ENCODE results near the gene MAX. TPM values are rescaled to one million over a fixed set of nuclear protein-coding genes. Genes with fewer than 3 reads are reported as not detected.
"Not testable (repeated sequence)": the region's sequence is repeated elsewhere in the genome, so short reads cannot be mapped to it uniquely, and the experiment has no call there.

Gene MAX
- total RNA-seq, 4 donors from 2014 or later, result 38.6 to 69.8 (median 55.3) TPM

DNA sequence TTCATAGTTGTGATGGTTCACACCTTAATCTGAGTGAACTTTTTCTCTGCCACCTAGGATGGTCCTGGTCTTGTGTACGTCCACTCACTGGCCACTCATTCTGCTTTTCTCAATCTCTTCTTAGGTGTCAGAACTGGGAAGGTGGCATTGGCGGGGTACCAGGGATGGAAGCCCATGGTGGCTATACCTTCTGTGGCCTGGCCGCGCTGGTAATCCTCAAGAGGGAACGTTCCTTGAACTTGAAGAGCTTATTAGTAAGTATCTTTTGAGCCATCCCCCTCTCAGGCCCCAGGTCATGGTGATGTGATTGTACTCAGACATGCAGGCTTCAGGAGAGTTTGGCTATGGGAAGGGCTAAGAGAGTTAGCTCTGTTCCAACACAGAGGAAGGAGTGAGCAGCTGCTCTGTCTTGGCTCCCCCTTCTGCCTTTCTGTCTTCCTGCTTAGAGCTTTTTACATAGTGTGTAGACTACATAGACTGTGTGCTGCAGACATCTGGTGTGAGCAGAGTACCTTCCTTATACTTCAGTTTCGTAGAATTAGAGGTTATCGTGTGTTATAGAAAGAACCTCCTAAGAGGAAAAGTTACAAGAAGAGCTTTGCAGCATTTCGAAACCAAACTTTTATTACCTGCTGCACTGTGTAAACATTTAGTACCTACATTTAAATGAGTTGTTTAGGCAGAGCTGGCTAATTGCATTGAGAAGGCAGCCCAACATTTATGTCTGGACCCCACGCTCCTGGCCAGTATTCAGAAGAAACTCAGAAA is 61.5 kb downstream of the MAX start:
- TF ChIP-seq, protein P1, sequence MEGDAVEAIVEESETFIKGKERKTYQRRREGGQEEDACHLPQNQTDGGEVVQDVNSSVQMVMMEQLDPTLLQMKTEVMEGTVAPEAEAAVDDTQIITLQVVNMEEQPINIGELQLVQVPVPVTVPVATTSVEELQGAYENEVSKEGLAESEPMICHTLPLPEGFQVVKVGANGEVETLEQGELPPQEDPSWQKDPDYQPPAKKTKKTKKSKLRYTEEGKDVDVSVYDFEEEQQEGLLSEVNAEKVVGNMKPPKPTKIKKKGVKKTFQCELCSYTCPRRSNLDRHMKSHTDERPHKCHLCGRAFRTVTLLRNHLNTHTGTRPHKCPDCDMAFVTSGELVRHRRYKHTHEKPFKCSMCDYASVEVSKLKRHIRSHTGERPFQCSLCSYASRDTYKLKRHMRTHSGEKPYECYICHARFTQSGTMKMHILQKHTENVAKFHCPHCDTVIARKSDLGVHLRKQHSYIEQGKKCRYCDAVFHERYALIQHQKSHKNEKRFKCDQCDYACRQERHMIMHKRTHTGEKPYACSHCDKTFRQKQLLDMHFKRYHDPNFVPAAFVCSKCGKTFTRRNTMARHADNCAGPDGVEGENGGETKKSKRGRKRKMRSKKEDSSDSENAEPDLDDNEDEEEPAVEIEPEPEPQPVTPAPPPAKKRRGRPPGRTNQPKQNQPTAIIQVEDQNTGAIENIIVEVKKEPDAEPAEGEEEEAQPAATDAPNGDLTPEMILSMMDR (IDR thresholded peaks at IDR 0.05), result no peak
- ATAC-seq (ENCODE audit: low FRiP score) (no peak), DNase-seq (ENCODE audit: low spot score) (no peak)

DNA sequence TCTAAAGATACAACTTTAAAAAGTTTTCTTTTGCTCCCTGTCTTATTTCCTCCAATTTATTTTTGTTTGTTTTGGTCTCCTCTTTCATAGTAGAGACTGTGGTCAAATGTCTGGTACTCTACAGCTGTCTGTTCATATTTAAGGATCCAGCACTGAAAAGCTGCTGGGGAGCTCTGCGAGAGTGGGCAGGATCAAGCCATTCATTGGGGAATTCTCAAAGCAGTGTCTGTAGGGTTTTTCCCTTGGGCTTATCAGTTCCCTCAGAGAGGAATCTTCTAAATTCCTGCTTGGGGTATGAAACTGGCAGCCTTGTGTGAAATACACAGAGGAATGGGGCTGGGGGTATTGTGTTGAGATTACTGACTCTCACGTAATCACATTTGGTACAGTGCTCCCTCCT is 63.4 kb downstream of the MAX start:
- DNase-seq (ENCODE audit: low spot score) (no peak), ATAC-seq (ENCODE audit: low FRiP score) (no peak)
- TF ChIP-seq, protein P1 (IDR thresholded peaks at IDR 0.05), result no peak

DNA sequence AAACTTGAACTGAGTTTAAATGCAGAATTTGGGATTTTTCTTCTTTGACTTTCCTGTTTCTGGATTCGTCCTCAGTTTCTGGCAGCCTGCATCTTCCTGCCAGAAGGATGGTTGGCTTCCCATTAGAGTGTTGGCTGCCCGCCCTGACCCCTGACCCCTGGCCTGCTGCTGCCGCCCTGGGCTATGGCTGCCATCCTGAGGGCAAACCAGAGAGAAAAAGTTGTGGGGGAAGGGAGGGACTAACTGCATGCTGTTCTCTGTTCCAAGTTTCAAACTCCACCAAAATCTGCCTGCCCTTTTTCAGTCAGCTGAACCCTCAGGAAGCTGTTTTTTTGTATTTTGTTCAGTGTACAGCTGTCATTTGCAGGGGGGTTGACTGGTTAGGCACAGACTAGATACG is 67.3 kb downstream of the MAX start:
- ATAC-seq (ENCODE audit: low FRiP score), result no peak
- no peak for DNase-seq (ENCODE audit: low spot score)
- TF ChIP-seq, protein P1 (IDR thresholded peaks at IDR 0.05), result no peak

DNA sequence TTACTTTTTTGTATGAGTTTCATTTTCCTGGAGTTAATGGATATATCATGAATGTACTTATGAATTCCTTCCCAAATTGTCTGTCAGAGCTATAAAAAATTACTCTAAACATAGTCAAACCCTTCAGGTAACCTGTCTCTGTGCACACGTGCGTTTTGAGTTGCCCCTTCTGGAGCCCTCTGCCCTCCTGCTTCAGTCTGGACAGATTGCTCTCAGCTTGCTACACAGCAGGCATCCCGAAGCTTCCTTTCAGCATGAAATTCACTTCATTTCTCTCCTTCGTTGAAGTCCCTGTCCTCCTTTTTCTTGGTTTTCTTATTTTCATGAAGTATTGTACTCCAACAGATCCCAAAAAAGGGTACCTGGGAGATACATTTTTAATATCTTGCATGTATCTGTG is 68.3 kb downstream of the MAX start:
- no peak for DNase-seq (ENCODE audit: low spot score)
- TF ChIP-seq, protein P1 (IDR thresholded peaks at IDR 0.05), result no peak
- ATAC-seq (ENCODE audit: low FRiP score), result no peak

DNA sequence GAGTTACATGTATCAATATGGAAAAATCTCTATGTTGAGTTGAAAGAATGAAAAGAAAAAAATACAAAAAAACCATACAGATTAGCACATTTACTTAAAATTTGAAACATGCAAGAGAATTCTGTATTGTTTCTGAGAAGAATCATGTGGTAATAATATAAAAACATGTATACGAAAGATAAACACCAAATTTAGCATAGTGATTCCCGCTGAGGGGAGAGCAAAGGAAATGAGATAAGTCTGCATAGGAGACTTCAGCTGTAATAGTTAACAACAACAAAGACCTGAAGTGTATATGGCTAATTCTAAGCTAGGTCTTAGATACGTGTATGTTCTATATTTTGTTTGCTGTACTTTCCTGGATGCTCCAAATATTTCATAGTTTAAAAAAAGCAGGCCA is 69.1 kb downstream of the MAX start:
- TF ChIP-seq, protein P1 (IDR thresholded peaks at IDR 0.05), result no peak
- DNase-seq (ENCODE audit: low spot score) (no peak), ATAC-seq (ENCODE audit: low FRiP score) (no peak)

DNA sequence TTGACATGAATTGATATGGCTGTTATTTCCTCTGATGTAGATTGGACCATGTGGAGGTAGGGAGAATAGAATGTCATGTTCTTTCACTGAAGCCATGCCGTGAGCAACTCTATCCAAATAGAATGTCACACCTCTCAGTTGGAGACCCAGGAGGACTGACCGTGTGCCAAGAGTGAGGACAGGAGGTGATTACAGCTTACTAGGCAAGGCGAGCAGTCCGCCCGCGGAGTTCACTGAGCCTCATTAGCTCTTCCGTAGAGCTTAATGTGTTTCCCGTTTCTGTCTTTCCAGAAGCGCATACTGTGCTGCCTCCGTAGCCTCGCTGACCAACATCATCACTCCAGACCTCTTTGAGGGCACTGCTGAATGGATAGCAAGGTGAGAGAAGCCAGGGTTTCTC is 70.0 kb downstream of the MAX start:
- ATAC-seq (ENCODE audit: low FRiP score) (no peak), DNase-seq (ENCODE audit: low spot score) (no peak)
- TF ChIP-seq, protein P1 (IDR thresholded peaks at IDR 0.05), result no peak

DNA sequence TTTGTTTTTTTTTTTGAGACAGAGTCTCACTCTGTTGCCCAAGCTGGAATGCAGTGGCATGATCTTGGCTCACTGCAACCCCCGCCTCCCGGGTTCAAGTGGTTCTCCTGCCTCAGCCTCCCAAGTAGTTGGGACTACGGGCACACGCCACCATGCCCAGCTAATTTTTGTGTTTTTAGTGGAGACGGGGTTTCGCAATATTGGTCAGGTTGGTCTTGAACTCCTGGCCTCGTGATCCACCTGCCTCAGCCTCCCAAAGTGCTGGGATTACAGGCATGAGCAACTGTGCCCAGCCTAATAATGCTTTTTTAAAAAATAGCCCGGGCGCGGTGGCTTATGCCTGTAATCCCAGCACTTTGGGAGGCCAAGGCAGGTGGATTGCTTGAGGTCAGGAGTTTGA is 71.0 kb downstream of the MAX start:
- not testable (repeated sequence) for ATAC-seq (ENCODE audit: low FRiP score); DNase-seq (ENCODE audit: low spot score)

Data from omental fat pad (tissue), 4 donors.